Adrenal gland (tissue), 12 donors: ENCODE results near the gene IPO13. TPM values are rescaled to one million over a fixed set of nuclear protein-coding genes. Genes with fewer than 3 reads are reported as not detected.

Experiments
- DNase-seq, 7 donors: peaks; one replicate each; pipeline ENCODE4 v3.0.0-alpha.2; 2019 to 2020
- H3K27ac ChIP-seq, 5 donors: fragments of 200-600 bp; sonication (generic) in 4 of 5; 1 replicate in 3 of 5; 2 replicates in 2 of 5; pipeline versions ENCODE4 v1.5.1 to v1.8.0; 2016 to 2020; ENCODE audit warnings: mild to moderate bottlenecking in 1 of 5
- H3K27me3 ChIP-seq: fragments of 200-600 bp; 2 replicates; pipeline ENCODE4 v1.8.0; 2021
- H3K36me3 ChIP-seq, 2 donors: fragments of 200-600 bp; replicated peaks in 1 of 2; 1 replicate in 1 of 2; 2 replicates in 1 of 2; pipeline versions ENCODE4 v1.5.1 to v1.8.0; 2018 to 2022
- H3K4me1 ChIP-seq, 2 donors: fragments of 200-600 bp; replicated peaks in 1 of 2; 1 replicate in 1 of 2; 2 replicates in 1 of 2; pipeline versions ENCODE4 v1.5.1 to v1.8.0; 2018 to 2021
- H3K4me3 ChIP-seq, 4 donors: fragments of 200-600 bp; sonication (generic) in 3 of 4; one replicate each; pipeline ENCODE4 v1.5.1; 2016 to 2018
- H3K9me3 ChIP-seq, 3 donors: fragments of 200-600 bp; sonication (generic) in 1 of 3; replicated peaks in 1 of 3; 1 replicate in 2 of 3; 2 replicates in 1 of 3; pipeline versions ENCODE4 v1.5.1 to v1.8.0; 2016 to 2021
- CTCF ChIP-seq, 6 experiments: fragments of 450-650 bp in 4 of 6; fragments of 200-600 bp in 2 of 6; sonication (generic) in 1 of 6; IDR thresholded peaks; 1 replicate in 5 of 6; 2 replicates in 1 of 6; pipeline versions ENCODE4 v1.5.1 to v1.8.0; 2016 to 2021; ENCODE audit warnings: antibody characterized with exemption in 6 of 6, mild to moderate bottlenecking in 2 of 6, moderate library complexity in 1 of 6
- POLR2A ChIP-seq, 2 donors: fragments of 450-650 bp; IDR thresholded peaks; one replicate each; pipeline ENCODE4 v1.6.1; 2017; ENCODE audit warnings: antibody characterized with exemption in 2 of 2, mild to moderate bottlenecking in 2 of 2, moderate library complexity in 1 of 2
- WGBS, 4 donors: extraction: QIAGEN DNeasy Blood & Tissue Kit in 2 of 4; methylation state at CpG; one replicate each; pipeline versions ENCODE4 v1.1.5 to v1.1.7; 2013 to 2017; 5-methylcytosine and 5-hydroxymethylcytosine counted together
- intact Hi-C, 2 donors: fragments of 100-400 bp; cut with DNase I; formaldehyde crosslinking; loops; one replicate each; pipeline versions ENCODE4 v1.14.1 to v1.15.0; 2022 to 2023
- polyA plus RNA-seq, 3 donors: library from polyadenylated mRNA; stranded (reverse); fragments of 200-250 nt in 2 of 3; fragments of 350-450 nt in 1 of 3; fragmentation: Illumina TruSeq in 1 of 3; extraction: RNeasy Lipid Tissue Mini Kit (QIAGEN cat#74804) in 1 of 3; gene quantifications; one replicate each; pipeline ENCODE4 v1.2.3, GENCODE V29; 2013 to 2014
- total RNA-seq, 9 donors: library from RNA; depleted of rRNA in 4 of 9; stranded (reverse); fragments of >200 nt in 4 of 9; fragments of 120-200 nt in 1 of 9; fragmentation: NEBNext Ultra II Directional in 1 of 9; extraction: Animal tissue kit (Norgen Biotek cat#: 25700) in 1 of 9; gene quantifications; one replicate each; pipeline versions ENCODE4 v1.1.0 to v1.2.4, GENCODE V29; 2013 to 2023
- donor health status: healthy with polysubstance abuse.
- donor health status: Bipolar disorder and iron deficiency.
- donor health status: DM: yes; HTN: yes; CAD: no.
- donor health status: DM: no; HTN: no; CAD: no.
- donor health status: DM: no; HTN: no; CAD: no.
- donor health status: DM: yes; HTN: yes; CAD: no.

Gene IPO13
- total and polyA plus RNA-seq, 12 donors = 32.2 to 78.1 (median 37.8) TPM

GRCh38 chr1:43975249-43975961 is 28.7 kb downstream of the IPO13 start:
- peak; percentile 70 to 81 (median 77) for DNase-seq
- Histone ChIP-seq H3K4me1 (peaks cover 26 to 55% of the 10 kb centered on the region in 2 donors), H3K9me3 (no peaks in the 10 kb centered on the region), H3K27ac (peak overlapping the region; percentile 80 to 98 (median 92)), H3K27me3 (no peaks in the 10 kb centered on the region), H3K36me3 (peaks cover 0 to 33% of the 10 kb centered on the region in 2 donors), H3K4me3 (peak overlapping the region; percentile 56 to 97 (median 82))
- intact Hi-C loops = no loop called here
- 0 to 4% (median 1%) methylated on average over 25 to 34 of the region's 34 CpGs for WGBS, 4 donors
- TF ChIP-seq POLR2A (IDR thresholded peaks at IDR 0.05) = no peak
- peak in 1 of 6 experiments; percentile 23 for TF ChIP-seq CTCF (IDR thresholded peaks at IDR 0.05)

- intact Hi-C loops = no loop called here
Observed at GRCh38 chr1:43976045-43976444, 29.3 kb downstream of the IPO13 start.

GRCh38 chr1:43976890-43977289 is 30.1 kb downstream of the IPO13 start:
- Histone ChIP-seq H3K36me3 (peaks cover 0 to 30% of the 10 kb centered on the region in 2 donors), H3K27ac (no peak overlapping the region), H3K4me3 (no peak overlapping the region), H3K27me3 (no peaks in the 10 kb centered on the region), H3K9me3 (no peaks in the 10 kb centered on the region), H3K4me1 (peaks cover 18 to 46% of the 10 kb centered on the region in 2 donors)
- DNase-seq = no peak
- intact Hi-C loops = no loop called here
- 78 to 92% (median 91%) methylated on average over 8 of the region's 8 CpGs for WGBS, 4 donors
- TF ChIP-seq POLR2A (IDR thresholded peaks at IDR 0.05) = no peak
- no peak for TF ChIP-seq CTCF (IDR thresholded peaks at IDR 0.05)

More at GRCh38 chr1:43976045-43976444, 29.3 kb downstream of the IPO13 start:
- Histone ChIP-seq H3K27ac (peak overlapping the region in 1 of 5 donors; percentile 96), H3K4me3 (peak overlapping the region in 3 of 4 donors; percentile 56 to 97 (median 85)), H3K36me3 (peaks cover 0 to 33% of the 10 kb centered on the region in 2 donors), H3K4me1 (peaks cover 19 to 48% of the 10 kb centered on the region in 2 donors), H3K9me3 (no peaks in the 10 kb centered on the region), H3K27me3 (no peaks in the 10 kb centered on the region)
- no peak for TF ChIP-seq CTCF (IDR thresholded peaks at IDR 0.05)
- TF ChIP-seq POLR2A (IDR thresholded peaks at IDR 0.05) = no peak
- 57 to 89% (median 75%) methylated on average over 1 to 4 of the region's 4 CpGs for WGBS, 4 donors
- no peak for DNase-seq

GRCh38 chr1:43977376-43978263 is 30.9 kb downstream of the IPO13 start:
- Histone ChIP-seq H3K9me3 (no peaks in the 10 kb centered on the region), H3K4me1 (peaks cover 18 to 46% of the 10 kb centered on the region in 2 donors), H3K4me3 (no peak overlapping the region), H3K36me3 (peaks cover 0 to 23% of the 10 kb centered on the region in 2 donors), H3K27me3 (no peaks in the 10 kb centered on the region), H3K27ac (no peak overlapping the region)
- 81 to 91% (median 88%) methylated on average over 9 of the region's 9 CpGs for WGBS, 4 donors
- TF ChIP-seq CTCF (IDR thresholded peaks at IDR 0.05) (no peak), POLR2A (IDR thresholded peaks at IDR 0.05) (no peak)
- intact Hi-C loops = no loop called here
- DNase-seq = no peak
